Measurements from ENCODE around the gene NUCKS1.

DNA sequence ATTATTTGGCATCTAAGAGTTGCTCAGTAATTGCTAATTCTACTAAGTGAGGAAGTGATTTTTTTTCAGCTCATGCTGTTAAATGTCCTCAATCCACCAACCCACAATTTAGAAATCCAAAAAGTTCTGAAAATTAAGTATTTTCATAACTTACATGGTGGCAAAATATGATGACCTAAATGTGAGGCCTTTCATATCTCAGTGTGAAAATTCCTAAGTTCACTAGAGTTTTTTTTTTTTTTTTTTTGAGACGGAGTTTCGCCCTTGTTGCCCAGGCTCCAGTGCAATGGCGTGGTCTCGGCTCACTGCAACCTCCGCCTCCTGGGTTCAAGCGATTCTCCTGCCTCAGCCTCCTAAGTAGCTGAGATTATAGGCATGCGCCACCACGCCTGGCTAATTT is 5.6 kb downstream of the NUCKS1 start:
- TF ChIP-seq HDAC6 (IDR thresholded peaks at IDR 0.05; ENCODE audit: low read depth, low read length) (no peak), NFE2L2 (IDR thresholded peaks at IDR 0.05; ENCODE audit: low read length) (no peak), CREB1 (IDR thresholded peaks at IDR 0.05) (no peak), CREB1 (CRISPR knock-in tag; IDR thresholded peaks at IDR 0.05) (no peak), CREM (IDR thresholded peaks at IDR 0.05) (no peak), CREM (CRISPR knock-in tag; IDR thresholded peaks at IDR 0.05) (no peak)
- TF ChIP-seq, protein P1, sequence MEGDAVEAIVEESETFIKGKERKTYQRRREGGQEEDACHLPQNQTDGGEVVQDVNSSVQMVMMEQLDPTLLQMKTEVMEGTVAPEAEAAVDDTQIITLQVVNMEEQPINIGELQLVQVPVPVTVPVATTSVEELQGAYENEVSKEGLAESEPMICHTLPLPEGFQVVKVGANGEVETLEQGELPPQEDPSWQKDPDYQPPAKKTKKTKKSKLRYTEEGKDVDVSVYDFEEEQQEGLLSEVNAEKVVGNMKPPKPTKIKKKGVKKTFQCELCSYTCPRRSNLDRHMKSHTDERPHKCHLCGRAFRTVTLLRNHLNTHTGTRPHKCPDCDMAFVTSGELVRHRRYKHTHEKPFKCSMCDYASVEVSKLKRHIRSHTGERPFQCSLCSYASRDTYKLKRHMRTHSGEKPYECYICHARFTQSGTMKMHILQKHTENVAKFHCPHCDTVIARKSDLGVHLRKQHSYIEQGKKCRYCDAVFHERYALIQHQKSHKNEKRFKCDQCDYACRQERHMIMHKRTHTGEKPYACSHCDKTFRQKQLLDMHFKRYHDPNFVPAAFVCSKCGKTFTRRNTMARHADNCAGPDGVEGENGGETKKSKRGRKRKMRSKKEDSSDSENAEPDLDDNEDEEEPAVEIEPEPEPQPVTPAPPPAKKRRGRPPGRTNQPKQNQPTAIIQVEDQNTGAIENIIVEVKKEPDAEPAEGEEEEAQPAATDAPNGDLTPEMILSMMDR (CRISPR knock-in tag; IDR thresholded peaks at IDR 0.05), result no peak

Measured in HepG2 (cell line).